HG03520 (cell line): ENCODE measurements around the gene MAP3K20.
"Not testable (repeated sequence)": the region's sequence is repeated elsewhere in the genome, so short reads cannot be mapped to it uniquely, and the experiment has no call there.

Experiments used
- ATAC-seq: cut with Tn5 transposase; IDR thresholded peaks from one replicate; pipeline ENCODE4 v1.9.1; 2021; ENCODE audit warnings: mild to moderate bottlenecking, moderate library complexity; ENCODE audit not compliant: unreplicated experiment

Gene MAP3K20

DNA sequence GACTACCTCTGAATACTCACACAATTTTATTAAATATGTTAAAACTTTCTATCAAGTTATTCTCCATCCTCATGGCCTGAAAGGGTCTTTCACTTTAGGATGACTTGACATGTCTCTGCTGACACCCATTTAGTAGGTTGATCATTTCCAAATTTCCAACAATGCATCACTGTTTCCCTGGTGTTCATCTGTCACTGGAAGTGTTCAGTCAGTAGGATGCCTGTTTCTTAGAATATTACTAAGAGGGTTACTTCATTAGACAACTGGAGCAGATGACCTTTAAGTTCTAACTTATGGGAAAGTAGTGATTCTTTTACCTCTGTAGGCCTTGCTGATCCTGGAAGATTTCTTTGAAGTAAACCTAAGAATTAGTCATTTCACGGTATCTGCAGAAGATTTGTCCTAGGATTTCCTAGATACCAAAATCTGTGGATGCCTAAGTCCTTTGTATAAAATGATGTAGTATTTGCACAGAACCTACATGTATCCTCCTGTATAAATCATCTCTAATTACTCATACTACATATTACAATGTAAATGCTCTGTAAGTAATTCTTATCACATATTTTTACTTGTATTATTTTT is 77.7 kb downstream of the MAP3K20 start:
- no peak for ATAC-seq

- ATAC-seq, result no peak
These were observed 82.1 kb downstream of the MAP3K20 start for GRCh38 chr2:173157676-173158293.

GRCh38 chr2:173159791-173160463 is 84.3 kb downstream of the MAP3K20 start:
- no peak for ATAC-seq

- ATAC-seq, result no peak
These were observed 85.0 kb downstream of the MAP3K20 start for GRCh38 chr2:173160618-173161017.

- ATAC-seq, result no peak
These were observed 85.4 kb downstream of the MAP3K20 start for GRCh38 chr2:173161040-173161439.

DNA sequence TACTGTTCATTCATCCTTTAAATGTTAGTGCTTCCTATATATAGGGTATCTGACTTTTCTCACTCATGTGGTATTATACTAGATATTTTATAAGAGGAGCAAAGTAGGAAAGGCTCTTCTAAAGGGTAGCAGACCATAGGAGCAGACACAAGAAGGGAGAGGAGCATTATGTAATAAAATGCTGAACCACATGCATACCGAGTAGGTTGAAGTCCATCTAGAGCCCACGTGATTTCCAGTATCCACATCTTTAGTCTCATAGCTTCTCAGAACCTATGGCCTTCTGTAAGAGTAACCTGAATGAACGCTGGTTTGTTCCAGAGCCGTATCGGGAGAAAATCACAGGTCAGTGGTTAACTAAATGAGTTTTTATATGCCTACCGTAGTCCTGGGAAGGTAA is 85.9 kb downstream of the MAP3K20 start:
- no peak for ATAC-seq

DNA sequence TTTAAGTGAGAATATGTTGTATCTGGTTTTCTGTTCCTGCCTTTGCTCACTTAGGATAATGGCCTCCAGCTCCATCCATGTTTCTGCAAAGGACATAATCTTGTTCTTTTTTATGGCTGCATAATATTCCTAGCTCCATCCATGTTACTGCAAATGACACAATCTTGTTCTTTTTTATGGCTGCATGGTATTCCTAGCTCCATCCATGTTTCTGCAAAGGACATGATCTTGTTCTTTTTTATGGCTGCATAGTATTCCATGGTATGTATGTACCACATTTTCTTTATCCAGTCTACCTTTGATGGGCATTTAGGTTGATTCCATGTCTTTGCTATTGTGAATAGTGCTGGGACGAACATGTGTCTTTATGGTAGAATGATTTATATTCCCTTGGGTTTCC is 87.7 kb downstream of the MAP3K20 start:
- not testable (repeated sequence) for ATAC-seq

GRCh38 chr2:173164396-173164795 is 88.8 kb downstream of the MAP3K20 start:
- no peak for ATAC-seq

GRCh38 chr2:173165443-173166238 is 90.0 kb downstream of the MAP3K20 start:
- ATAC-seq, result no peak

- ATAC-seq, result no peak
These were observed 95.7 kb downstream of the MAP3K20 start for GRCh38 chr2:173171321-173171720.

DNA sequence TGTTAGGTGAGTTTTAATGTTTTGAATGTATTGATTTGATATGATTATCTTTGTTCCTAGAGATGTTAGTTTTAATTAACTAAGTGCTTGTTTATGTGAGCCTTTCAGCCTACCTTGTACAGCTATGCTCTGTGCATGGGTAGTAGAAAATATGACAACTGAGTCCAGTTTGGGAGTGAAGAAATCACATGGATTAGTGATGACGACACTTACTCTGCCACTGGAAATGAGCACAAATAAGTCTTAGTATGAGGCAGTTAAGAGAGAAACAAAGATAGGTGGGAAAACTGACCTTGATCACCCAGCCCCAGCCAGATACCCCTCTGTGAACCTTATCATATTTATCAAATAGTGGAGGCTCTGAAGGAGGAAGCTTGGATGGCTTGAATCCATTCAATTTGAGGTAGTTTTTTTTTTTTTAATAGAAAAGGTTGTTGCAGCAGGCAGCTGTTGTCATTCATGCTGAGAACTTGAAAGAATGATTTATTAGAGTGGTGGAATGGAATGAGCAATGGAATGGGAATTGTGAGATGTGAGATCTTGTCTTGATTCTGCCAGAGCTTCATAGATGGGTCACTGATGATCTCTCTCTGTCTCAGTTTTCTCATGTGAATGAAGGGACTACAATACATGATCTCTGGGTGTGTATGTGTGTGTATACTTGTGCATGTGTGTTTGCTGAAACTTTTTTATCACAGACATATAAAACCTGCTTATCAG is 96.4 kb downstream of the MAP3K20 start:
- no peak for ATAC-seq

GRCh38 chr2:173174339-173174738 is 98.7 kb downstream of the MAP3K20 start:
- ATAC-seq, result not testable (repeated sequence)

- ATAC-seq, result no peak
These were observed 99.6 kb downstream of the MAP3K20 start for GRCh38 chr2:173175222-173175621.

DNA sequence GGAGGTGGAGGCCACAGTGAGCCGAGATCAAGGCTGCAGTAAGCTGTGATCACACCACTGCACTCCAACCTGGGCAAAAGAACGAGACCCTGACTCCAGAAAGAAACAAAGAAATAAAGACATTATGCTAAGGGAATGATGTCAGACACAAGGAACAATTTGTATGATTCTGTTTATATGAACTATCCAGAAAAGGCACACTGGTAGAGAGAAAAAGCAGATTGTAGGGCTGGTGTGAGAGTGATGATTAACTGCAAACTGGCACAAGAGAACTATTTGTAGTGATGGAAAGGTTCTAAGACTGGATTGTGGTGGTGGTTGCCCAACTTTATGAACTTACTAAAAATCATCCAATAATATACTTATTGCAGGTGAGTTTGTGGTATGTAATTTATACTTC is 106.3 kb downstream of the MAP3K20 start:
- no peak for ATAC-seq

GRCh38 chr2:173184031-173185004 is 108.7 kb downstream of the MAP3K20 start:
- no peak for ATAC-seq

DNA sequence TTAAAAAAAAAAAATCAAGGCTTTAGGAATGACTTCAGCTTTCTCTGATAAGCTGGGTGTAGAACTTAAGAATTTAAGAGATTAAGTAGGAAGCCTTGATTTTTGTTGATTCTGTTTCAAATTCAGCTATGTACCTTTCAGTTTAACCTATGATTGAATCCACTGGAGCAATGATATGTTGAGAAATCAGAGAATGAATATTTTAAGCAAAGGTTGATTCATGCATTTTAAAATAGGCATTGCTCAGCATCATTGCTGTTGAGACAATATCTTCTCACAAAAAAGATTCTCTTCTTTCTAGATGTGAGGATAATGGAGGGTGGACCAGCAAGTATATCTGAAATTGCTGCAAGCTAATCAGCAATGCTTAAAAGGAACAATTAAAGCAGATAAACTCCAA is 109.8 kb downstream of the MAP3K20 start:
- ATAC-seq, result no peak

GRCh38 chr2:173187941-173188788 is 112.5 kb downstream of the MAP3K20 start:
- no peak for ATAC-seq

GRCh38 chr2:173191601-173192000 is 116.0 kb downstream of the MAP3K20 start:
- no peak for ATAC-seq

DNA sequence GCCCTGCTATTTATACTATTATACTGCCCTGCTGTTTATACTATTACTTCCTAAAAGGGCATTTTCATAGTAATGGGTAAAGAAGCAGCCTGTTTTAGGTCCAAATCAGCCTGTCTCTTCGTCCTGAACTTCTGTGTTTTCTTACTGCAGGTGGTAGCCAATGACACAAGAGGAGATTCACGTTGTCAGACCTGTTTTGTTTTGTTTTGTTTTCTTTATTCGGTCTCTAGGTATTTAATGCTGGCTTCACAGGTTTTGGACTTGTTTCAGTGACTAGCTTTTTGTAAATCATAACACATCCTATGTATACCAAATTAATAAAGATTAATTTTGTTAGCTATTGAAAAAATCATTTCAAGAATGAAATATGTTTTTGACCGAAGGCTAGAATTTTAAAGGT is 116.4 kb downstream of the MAP3K20 start:
- no peak for ATAC-seq
